HG03439 (cell line): ENCODE results near the gene RAD51.

ENCODE experiments used
- ATAC-seq: cut with Tn5 transposase; IDR thresholded peaks from one replicate; pipeline ENCODE4 v1.9.1; 2021; ENCODE audit warnings: mild to moderate bottlenecking, moderate library complexity; ENCODE audit not compliant: unreplicated experiment

RAD51 gene

DNA sequence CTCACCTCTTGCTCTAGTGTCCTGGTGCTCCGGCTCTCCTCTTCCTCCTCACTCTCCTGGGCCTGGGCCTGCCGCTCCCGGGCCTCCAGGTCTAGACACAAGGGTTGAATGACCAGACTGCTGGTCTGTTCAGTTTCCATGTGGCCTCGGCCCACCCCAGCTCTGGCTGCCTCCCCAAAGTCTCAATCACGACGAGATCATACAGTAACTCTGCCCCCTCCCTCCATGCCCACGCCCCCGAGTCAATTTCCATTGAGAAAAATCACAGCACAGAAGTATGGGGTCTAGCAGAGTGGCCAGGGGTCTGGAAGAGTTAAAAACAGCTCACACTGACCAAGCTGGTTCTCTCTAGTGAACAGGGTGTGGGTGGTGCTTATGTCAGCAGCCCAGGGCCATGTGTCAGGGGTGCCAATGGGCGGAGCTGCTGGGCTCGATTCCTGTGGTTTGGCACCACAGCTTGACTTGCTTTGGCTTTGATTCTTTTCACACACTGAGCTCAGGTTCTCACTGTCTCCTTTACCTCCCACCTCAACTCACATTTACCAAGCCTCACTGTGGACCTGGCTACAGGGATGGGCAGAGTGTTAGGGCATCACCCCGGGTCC is 81.7 kb downstream of the RAD51 start:
- no peak for ATAC-seq
